SK-N-SH treated with all-trans-retinoic acid at 6 μM for 48 hours (cell line): Measurements from ENCODE around the gene CABLES1.

Experiments used
- ARNTL ChIP-seq: fragments of 450-650 bp; formaldehyde crosslinking; IDR thresholded peaks from 2 replicates; pipeline ENCODE4 v1.5.0; 2020; ENCODE audit warnings: low read depth, mild to moderate bottlenecking, moderate library complexity, borderline replicate concordance
- TSHZ2 ChIP-seq: fragments of 250-450 bp; sonication (Bioruptor Pico); IDR thresholded peaks from 2 replicates; pipeline ENCODE4 v1.5.0; 2020; ENCODE audit warnings: mild to moderate bottlenecking, moderate library complexity
- ZC3H10 ChIP-seq: fragments of 250-450 bp; sonication (Bioruptor Pico); IDR thresholded peaks from 2 replicates; pipeline ENCODE4 v1.5.1; 2021; ENCODE audit warnings: mild to moderate bottlenecking, moderate library complexity
- ZFP30 ChIP-seq: fragments of 450-650 bp; formaldehyde crosslinking; IDR thresholded peaks from 2 replicates; pipeline ENCODE4 v1.5.0; 2022; ENCODE audit warnings: mild to moderate bottlenecking, moderate library complexity
- ZNF8 ChIP-seq: fragments of 450-650 bp; formaldehyde crosslinking; IDR thresholded peaks from 2 replicates; pipeline ENCODE4 v1.5.0; 2020; ENCODE audit warnings: mild to moderate bottlenecking, moderate library complexity
- TF ChIP-seq, protein P1 (sequence below): fragments of 250-450 bp; sonication (Bioruptor Pico); IDR thresholded peaks from 2 replicates; pipeline ENCODE4 v1.8.0; 2020; ENCODE audit warnings: mild to moderate bottlenecking, moderate library complexity, borderline replicate concordance
- TF ChIP-seq, protein P2 (sequence below): fragments of 250-450 bp; sonication (Bioruptor Pico); IDR thresholded peaks from 2 replicates; pipeline ENCODE4 v1.5.1; 2021; ENCODE audit warnings: mild to moderate bottlenecking, moderate library complexity

GRCh38 chr18:23178661-23179081, 43.4 kb downstream of the CABLES1 start:
- TF ChIP-seq, protein P1, sequence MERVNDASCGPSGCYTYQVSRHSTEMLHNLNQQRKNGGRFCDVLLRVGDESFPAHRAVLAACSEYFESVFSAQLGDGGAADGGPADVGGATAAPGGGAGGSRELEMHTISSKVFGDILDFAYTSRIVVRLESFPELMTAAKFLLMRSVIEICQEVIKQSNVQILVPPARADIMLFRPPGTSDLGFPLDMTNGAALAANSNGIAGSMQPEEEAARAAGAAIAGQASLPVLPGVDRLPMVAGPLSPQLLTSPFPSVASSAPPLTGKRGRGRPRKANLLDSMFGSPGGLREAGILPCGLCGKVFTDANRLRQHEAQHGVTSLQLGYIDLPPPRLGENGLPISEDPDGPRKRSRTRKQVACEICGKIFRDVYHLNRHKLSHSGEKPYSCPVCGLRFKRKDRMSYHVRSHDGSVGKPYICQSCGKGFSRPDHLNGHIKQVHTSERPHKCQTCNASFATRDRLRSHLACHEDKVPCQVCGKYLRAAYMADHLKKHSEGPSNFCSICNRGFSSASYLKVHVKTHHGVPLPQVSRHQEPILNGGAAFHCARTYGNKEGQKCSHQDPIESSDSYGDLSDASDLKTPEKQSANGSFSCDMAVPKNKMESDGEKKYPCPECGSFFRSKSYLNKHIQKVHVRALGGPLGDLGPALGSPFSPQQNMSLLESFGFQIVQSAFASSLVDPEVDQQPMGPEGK = no peak
- TF ChIP-seq ZNF8 (CRISPR knock-in tag) (no peak), ZFP30 (CRISPR knock-in tag) (no peak), TSHZ2 (CRISPR knock-in tag) (no peak), ARNTL (CRISPR knock-in tag) (no peak), ZC3H10 (CRISPR knock-in tag) (no peak)
- TF ChIP-seq, protein P2, sequence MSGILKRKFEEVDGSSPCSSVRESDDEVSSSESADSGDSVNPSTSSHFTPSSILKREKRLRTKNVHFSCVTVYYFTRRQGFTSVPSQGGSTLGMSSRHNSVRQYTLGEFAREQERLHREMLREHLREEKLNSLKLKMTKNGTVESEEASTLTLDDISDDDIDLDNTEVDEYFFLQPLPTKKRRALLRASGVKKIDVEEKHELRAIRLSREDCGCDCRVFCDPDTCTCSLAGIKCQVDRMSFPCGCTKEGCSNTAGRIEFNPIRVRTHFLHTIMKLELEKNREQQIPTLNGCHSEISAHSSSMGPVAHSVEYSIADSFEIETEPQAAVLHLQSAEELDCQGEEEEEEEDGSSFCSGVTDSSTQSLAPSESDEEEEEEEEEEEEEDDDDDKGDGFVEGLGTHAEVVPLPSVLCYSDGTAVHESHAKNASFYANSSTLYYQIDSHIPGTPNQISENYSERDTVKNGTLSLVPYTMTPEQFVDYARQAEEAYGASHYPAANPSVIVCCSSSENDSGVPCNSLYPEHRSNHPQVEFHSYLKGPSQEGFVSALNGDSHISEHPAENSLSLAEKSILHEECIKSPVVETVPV (CRISPR knock-in tag) = no peak
